HG03025 (cell line): ENCODE results near the gene DUSP9.

Experiments used
- ATAC-seq: cut with Tn5 transposase; IDR thresholded peaks from one replicate; pipeline ENCODE4 v1.9.1; 2021; ENCODE audit warnings: mild to moderate bottlenecking, moderate library complexity; ENCODE audit not compliant: unreplicated experiment, low FRiP score

DUSP9 gene

GRCh38 chrX:153621949-153622598, 24.9 kb upstream of the DUSP9 start:
- ATAC-seq: no peak

- no peak for ATAC-seq
Measured at GRCh38 chrX:153622661-153623309, 24.2 kb upstream of the DUSP9 start.

GRCh38 chrX:153623310-153624029, 23.5 kb upstream of the DUSP9 start:
- no peak for ATAC-seq

- no peak for ATAC-seq
Measured at GRCh38 chrX:153624196-153625091, 22.6 kb upstream of the DUSP9 start.

- ATAC-seq: no peak
Measured at GRCh38 chrX:153625271-153626024, 21.6 kb upstream of the DUSP9 start.

GRCh38 chrX:153626025-153626633, 20.9 kb upstream of the DUSP9 start:
- ATAC-seq: no peak

- ATAC-seq: no peak
Measured at GRCh38 chrX:153626863-153627674, 19.9 kb upstream of the DUSP9 start.

- no peak for ATAC-seq
Measured at GRCh38 chrX:153627675-153628111, 19.3 kb upstream of the DUSP9 start.

- ATAC-seq: no peak
Measured at GRCh38 chrX:153628129-153628528, 18.9 kb upstream of the DUSP9 start.

GRCh38 chrX:153628665-153629064, 18.3 kb upstream of the DUSP9 start:
- no peak for ATAC-seq

- no peak for ATAC-seq
Measured at GRCh38 chrX:153631346-153631745, 15.7 kb upstream of the DUSP9 start.

- no peak for ATAC-seq
Measured at GRCh38 chrX:153631907-153632594, 15.0 kb upstream of the DUSP9 start.

GRCh38 chrX:153632595-153632946, 14.4 kb upstream of the DUSP9 start:
- ATAC-seq: no peak

GRCh38 chrX:153633048-153633447, 14.0 kb upstream of the DUSP9 start:
- ATAC-seq: no peak

- no peak for ATAC-seq
Measured at GRCh38 chrX:153633607-153634180, 13.3 kb upstream of the DUSP9 start.

GRCh38 chrX:153634236-153634635, 12.8 kb upstream of the DUSP9 start:
- no peak for ATAC-seq

- ATAC-seq: no peak
Measured at GRCh38 chrX:153634832-153635231, 12.2 kb upstream of the DUSP9 start.

- ATAC-seq: no peak
Measured at GRCh38 chrX:153635388-153635787, 11.6 kb upstream of the DUSP9 start.
